Measurements from ENCODE around the gene OBSCN.
"Not testable (repeated sequence)": the region's sequence is repeated elsewhere in the genome, so short reads cannot be mapped to it uniquely, and the experiment has no call there.

OBSCN gene

GRCh38 chr1:228185641-228185965 is 22.2 kb upstream of the OBSCN start:
- no peak for DNase-seq (ENCODE audit: low read depth in 2 of 2)

- DNase-seq (ENCODE audit: low read depth in 2 of 2): not testable (repeated sequence)
These were observed 19.6 kb upstream of the OBSCN start for GRCh38 chr1:228188249-228188648.

- no peak for DNase-seq (ENCODE audit: low read depth in 2 of 2)
These were observed 17.7 kb upstream of the OBSCN start for GRCh38 chr1:228190182-228190581.

- DNase-seq (ENCODE audit: low read depth in 2 of 2): no peak
These were observed 17.1 kb upstream of the OBSCN start for GRCh38 chr1:228190778-228191177.

GRCh38 chr1:228194436-228194835 is 13.4 kb upstream of the OBSCN start:
- DNase-seq (ENCODE audit: low read depth in 2 of 2): no peak

GRCh38 chr1:228194921-228195812 is 12.7 kb upstream of the OBSCN start:
- DNase-seq (ENCODE audit: low read depth in 2 of 2): no peak

- no peak for DNase-seq (ENCODE audit: low read depth in 2 of 2)
These were observed 10.2 kb upstream of the OBSCN start for GRCh38 chr1:228197555-228198147.

GRCh38 chr1:228198977-228199590 is 8.8 kb upstream of the OBSCN start:
- DNase-seq (ENCODE audit: low read depth in 2 of 2): no peak

- DNase-seq (ENCODE audit: low read depth in 2 of 2): no peak
These were observed 2.9 kb upstream of the OBSCN start for GRCh38 chr1:228204958-228205357.

GRCh38 chr1:228205526-228206436 is 2.1 kb upstream of the OBSCN start:
- DNase-seq (ENCODE audit: low read depth in 2 of 2): no peak

- DNase-seq (ENCODE audit: low read depth in 2 of 2): no peak
These were observed 1.1 kb upstream of the OBSCN start for GRCh38 chr1:228206582-228207351.

- DNase-seq (ENCODE audit: low read depth in 2 of 2): no peak
These were observed 448 bp upstream of the OBSCN start for GRCh38 chr1:228207381-228207810.

GRCh38 chr1:228208831-228209551 is 1.1 kb downstream of the OBSCN start:
- DNase-seq (ENCODE audit: low read depth in 2 of 2): no peak

- no peak for DNase-seq (ENCODE audit: low read depth in 2 of 2)
These were observed 1.8 kb downstream of the OBSCN start for GRCh38 chr1:228209657-228210056.

GRCh38 chr1:228210076-228210651 is 2.3 kb downstream of the OBSCN start:
- no peak for DNase-seq (ENCODE audit: low read depth in 2 of 2)

- DNase-seq (ENCODE audit: low read depth in 2 of 2): no peak
These were observed 3.1 kb downstream of the OBSCN start for GRCh38 chr1:228210712-228211530.

- no peak for DNase-seq (ENCODE audit: low read depth in 2 of 2)
These were observed 3.9 kb downstream of the OBSCN start for GRCh38 chr1:228211531-228212414.

GRCh38 chr1:228212415-228212965 is 4.6 kb downstream of the OBSCN start:
- no peak for DNase-seq (ENCODE audit: low read depth in 2 of 2)
